Spleen (tissue), 11 donors: ENCODE measurements around the gene SLIT1. TPM values are rescaled to one million over a fixed set of nuclear protein-coding genes. Genes with fewer than 3 reads are reported as not detected.
A peak's percentile ranks its signal among the peaks of the same experiment; 100 is the strongest.

ENCODE experiments used
- DNase-seq: peaks from one replicate; pipeline ENCODE4 v3.0.0-alpha.2; 2020
- H3K27ac ChIP-seq, 8 donors: fragments of 200-600 bp; sonication (generic) in 7 of 8; 1 replicate in 4 of 8; 2 replicates in 4 of 8; pipeline versions ENCODE4 v1.5.0 to v1.8.0; 2016 to 2021; ENCODE audit warnings: inconsistent platforms in 4 of 8, mild to moderate bottlenecking in 4 of 8, moderate library complexity in 1 of 8
- H3K27me3 ChIP-seq, 7 donors: fragments of 200-600 bp; sonication (generic) in 6 of 7; replicated peaks in 1 of 7; 1 replicate in 4 of 7; 2 replicates in 3 of 7; pipeline versions ENCODE4 v1.5.0 to v1.8.0; 2016 to 2021; ENCODE audit warnings: inconsistent platforms in 3 of 7, mild to moderate bottlenecking in 1 of 7
- H3K36me3 ChIP-seq, 6 donors: fragments of 200-600 bp; sonication (generic) in 5 of 6; 1 replicate in 4 of 6; 2 replicates in 2 of 6; pipeline versions ENCODE4 v1.5.0 to v1.8.0; 2016 to 2021; ENCODE audit warnings: inconsistent platforms in 2 of 6
- H3K4me1 ChIP-seq, 6 donors: fragments of 200-600 bp; sonication (generic) in 5 of 6; 1 replicate in 3 of 6; 2 replicates in 3 of 6; pipeline versions ENCODE4 v1.5.0 to v1.8.0; 2016 to 2021; ENCODE audit warnings: inconsistent platforms in 3 of 6
- H3K4me3 ChIP-seq, 8 donors: fragments of 200-600 bp; sonication (generic) in 7 of 8; 1 replicate in 4 of 8; 2 replicates in 4 of 8; pipeline versions ENCODE4 v1.5.0 to v1.8.0; 2016 to 2021; ENCODE audit warnings: inconsistent platforms in 4 of 8, mild to moderate bottlenecking in 4 of 8, moderate library complexity in 2 of 8
- H3K9me3 ChIP-seq, 8 donors: fragments of 200-600 bp; sonication (generic) in 7 of 8; 1 replicate in 4 of 8; 2 replicates in 4 of 8; pipeline versions ENCODE4 v1.5.0 to v1.8.0; 2016 to 2021; ENCODE audit warnings: inconsistent platforms in 4 of 8
- POLR2A ChIP-seq, 3 donors: fragments of 450-650 bp; IDR thresholded peaks; one replicate each; pipeline ENCODE4 v1.5.1; 2017; ENCODE audit warnings: antibody characterized with exemption in 3 of 3, mild to moderate bottlenecking in 1 of 3
- POLR2AphosphoS5 ChIP-seq, 3 donors: sonication (generic); formaldehyde crosslinking; IDR thresholded peaks; one replicate each; pipeline ENCODE4 v1.5.1; 2017; ENCODE audit warnings: antibody characterized with exemption in 3 of 3
- WGBS, 5 donors: extraction: QIAGEN DNeasy Blood & Tissue Kit in 3 of 5; methylation state at CpG; one replicate each; pipeline versions ENCODE4 v1.1.5 to v1.1.7; 2013 to 2018; 5-methylcytosine and 5-hydroxymethylcytosine counted together
- intact Hi-C: fragments of 100-400 bp; cut with DNase I; formaldehyde crosslinking; loops from one replicate; pipeline ENCODE4 v1.15.0; 2023; ENCODE audit warnings: low total_unique reads
- polyA plus RNA-seq, 3 donors: library from polyadenylated mRNA; stranded (reverse); fragments of 200-250 nt; gene quantifications; one replicate each; pipeline ENCODE4 v1.2.1, GENCODE V29; 2013
- total RNA-seq, 7 donors: library from RNA; depleted of rRNA in 3 of 7; stranded (reverse); fragments of >200 nt in 3 of 7; fragmentation: NEBNext Ultra II Directional in 4 of 7; extraction: Animal tissue kit (Norgen Biotek cat#: 25700) in 4 of 7; gene quantifications; one replicate each; pipeline versions ENCODE4 v1.1.0 to v1.2.1, GENCODE V29; 2016 to 2021
- TF ChIP-seq, protein P1 (sequence below), 11 experiments: fragments of 200-600 bp in 7 of 11; fragments of 450-650 bp in 4 of 11; sonication (generic) in 4 of 11; IDR thresholded peaks in 8 of 11; conservative IDR thresholded peaks in 3 of 11; 1 replicate in 7 of 11; 2 replicates in 4 of 11; pipeline versions ENCODE4 v1.4.0 to v1.8.0; 2016 to 2021; ENCODE audit warnings: antibody characterized with exemption in 11 of 11, inconsistent platforms in 4 of 11, mild to moderate bottlenecking in 1 of 11
- donor health status: healthy with polysubstance abuse.
- donor health status: DM: no; HTN: no; CAD: no; lungs with moderate emphysema.
- donor health status: DM: no; HTN: no; CAD: no.
- donor health status: Bipolar disorder and iron deficiency.
- donor health status: healthy.
- donor health status: DM: no; HTN: no; CAD: no.
- donor health status: DM: yes; HTN: yes; CAD: no.

SLIT1 gene
- total and polyA plus RNA-seq, 10 donors = 0.11 to 0.82 (median 0.52) TPM

DNA sequence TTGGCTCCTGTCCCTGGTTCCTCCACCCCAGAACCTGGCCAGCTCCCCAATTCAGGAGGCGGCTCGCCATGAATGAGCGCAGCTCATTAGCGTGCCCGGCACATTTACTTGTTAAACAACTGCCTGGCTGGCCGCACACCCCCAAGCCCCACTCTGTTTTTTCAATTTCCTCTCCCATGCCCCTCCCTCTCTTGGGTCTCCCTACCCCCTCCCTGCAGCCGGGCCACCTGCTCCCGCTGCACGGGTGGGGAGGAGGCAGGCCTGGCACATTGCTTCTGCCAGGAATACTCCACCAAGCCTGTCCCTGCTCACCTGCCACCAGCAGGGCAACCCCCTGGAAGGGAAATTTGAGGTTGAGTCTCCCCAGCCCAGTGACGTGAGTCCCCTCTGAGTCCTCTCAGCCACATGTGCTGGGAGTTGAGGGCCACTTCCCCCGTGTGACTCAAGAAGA is 2.5 kb upstream of the SLIT1 start:
- TF ChIP-seq POLR2A (IDR thresholded peaks at IDR 0.05) = no peak
- TF ChIP-seq, protein P1, sequence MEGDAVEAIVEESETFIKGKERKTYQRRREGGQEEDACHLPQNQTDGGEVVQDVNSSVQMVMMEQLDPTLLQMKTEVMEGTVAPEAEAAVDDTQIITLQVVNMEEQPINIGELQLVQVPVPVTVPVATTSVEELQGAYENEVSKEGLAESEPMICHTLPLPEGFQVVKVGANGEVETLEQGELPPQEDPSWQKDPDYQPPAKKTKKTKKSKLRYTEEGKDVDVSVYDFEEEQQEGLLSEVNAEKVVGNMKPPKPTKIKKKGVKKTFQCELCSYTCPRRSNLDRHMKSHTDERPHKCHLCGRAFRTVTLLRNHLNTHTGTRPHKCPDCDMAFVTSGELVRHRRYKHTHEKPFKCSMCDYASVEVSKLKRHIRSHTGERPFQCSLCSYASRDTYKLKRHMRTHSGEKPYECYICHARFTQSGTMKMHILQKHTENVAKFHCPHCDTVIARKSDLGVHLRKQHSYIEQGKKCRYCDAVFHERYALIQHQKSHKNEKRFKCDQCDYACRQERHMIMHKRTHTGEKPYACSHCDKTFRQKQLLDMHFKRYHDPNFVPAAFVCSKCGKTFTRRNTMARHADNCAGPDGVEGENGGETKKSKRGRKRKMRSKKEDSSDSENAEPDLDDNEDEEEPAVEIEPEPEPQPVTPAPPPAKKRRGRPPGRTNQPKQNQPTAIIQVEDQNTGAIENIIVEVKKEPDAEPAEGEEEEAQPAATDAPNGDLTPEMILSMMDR (IDR thresholded peaks at IDR 0.05 in 8 of 11, conservative IDR thresholded peaks at IDR 0.05 in 3 of 11) = no peak
- no peak for TF ChIP-seq POLR2AphosphoS5 (IDR thresholded peaks at IDR 0.05)
- peaks cover 0 to 71% (median 29%) of the 10 kb centered on the region in 7 donors for H3K27me3 ChIP-seq
- H3K9me3 ChIP-seq = no peaks in the 10 kb centered on the region
- intact Hi-C loops = no loop called here
- 42 to 64% (median 60%) methylated on average over 11 of the region's 11 CpGs for WGBS, 5 donors
- no peak overlapping the region for H3K4me3 ChIP-seq
- no peak overlapping the region for H3K27ac ChIP-seq
- H3K4me1 ChIP-seq = peaks cover 6 to 17% (median 12%) of the 10 kb centered on the region in 6 donors
- H3K36me3 ChIP-seq = no peaks in the 10 kb centered on the region
- peak; percentile 57 for DNase-seq

DNA sequence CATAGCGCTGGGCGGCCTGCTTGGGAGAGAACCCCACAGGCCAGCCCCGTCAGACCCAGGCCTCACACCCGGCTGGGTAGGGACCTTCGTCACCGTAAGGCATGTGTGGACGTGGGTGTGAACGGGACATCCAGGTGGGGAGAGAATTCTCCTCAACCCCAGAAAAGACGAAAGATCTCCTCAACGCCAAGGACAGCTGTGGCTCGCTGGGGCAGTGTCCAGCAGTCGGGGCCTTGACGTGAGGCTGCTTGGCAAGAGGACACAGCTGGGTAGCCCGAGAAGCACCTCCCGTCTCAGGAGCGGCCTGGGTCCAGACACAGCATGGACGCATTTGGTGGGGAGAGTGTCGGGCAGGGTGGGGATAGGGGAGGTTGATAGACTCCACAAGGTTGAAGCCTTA is 1.2 kb upstream of the SLIT1 start:
- no peak overlapping the region for H3K4me3 ChIP-seq
- no peak overlapping the region for H3K27ac ChIP-seq
- WGBS, 5 donors = 85 to 92% (median 86%) methylated on average over 15 to 18 of the region's 18 CpGs
- H3K27me3 ChIP-seq = peaks cover 0 to 77% (median 34%) of the 10 kb centered on the region in 7 donors
- H3K4me1 ChIP-seq = peaks cover 6 to 17% (median 12%) of the 10 kb centered on the region in 6 donors
- peak; percentile 50 for DNase-seq
- TF ChIP-seq POLR2A (IDR thresholded peaks at IDR 0.05) = no peak
- TF ChIP-seq, protein P1 (IDR thresholded peaks at IDR 0.05 in 8 of 11, conservative IDR thresholded peaks at IDR 0.05 in 3 of 11) = no peak
- no peak for TF ChIP-seq POLR2AphosphoS5 (IDR thresholded peaks at IDR 0.05)
- intact Hi-C loops = no loop called here
- H3K36me3 ChIP-seq = no peaks in the 10 kb centered on the region
- H3K9me3 ChIP-seq = no peaks in the 10 kb centered on the region

DNA sequence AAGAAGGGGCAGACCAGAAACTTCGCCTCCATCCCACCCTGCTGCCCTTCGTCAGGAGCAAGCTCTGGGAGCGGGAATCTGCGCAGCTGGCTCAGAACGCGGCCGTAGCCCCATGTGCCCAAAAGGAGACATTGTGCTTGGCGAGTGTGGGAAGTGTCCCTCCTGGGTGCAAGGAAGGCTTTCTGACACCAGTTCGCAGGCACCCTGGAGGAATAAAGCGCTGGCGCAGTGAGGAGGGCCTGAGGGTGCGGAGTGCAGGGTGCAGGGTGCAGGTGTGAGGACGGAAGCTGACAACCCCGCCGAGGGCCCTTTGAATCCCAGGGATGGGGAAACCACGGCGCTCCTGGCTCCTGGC is 811 bp downstream of the SLIT1 start:
- Histone ChIP-seq H3K4me3 (peak overlapping the region in 2 of 8 donors; percentile 5 to 59), H3K36me3 (no peaks in the 10 kb centered on the region), H3K27me3 (peaks cover 0 to 85% (median 34%) of the 10 kb centered on the region in 7 donors), H3K9me3 (no peaks in the 10 kb centered on the region), H3K27ac (no peak overlapping the region), H3K4me1 (peaks cover 6 to 17% (median 12%) of the 10 kb centered on the region in 6 donors)
- intact Hi-C loops = no loop called here
- 14 to 26% (median 21%) methylated on average over 13 to 17 of the region's 17 CpGs for WGBS, 5 donors
- TF ChIP-seq POLR2A (IDR thresholded peaks at IDR 0.05) (no peak), POLR2AphosphoS5 (IDR thresholded peaks at IDR 0.05) (no peak)
- TF ChIP-seq, protein P1 (IDR thresholded peaks at IDR 0.05 in 8 of 11, conservative IDR thresholded peaks at IDR 0.05 in 3 of 11) = no peak
- peak; percentile 52 for DNase-seq

DNA sequence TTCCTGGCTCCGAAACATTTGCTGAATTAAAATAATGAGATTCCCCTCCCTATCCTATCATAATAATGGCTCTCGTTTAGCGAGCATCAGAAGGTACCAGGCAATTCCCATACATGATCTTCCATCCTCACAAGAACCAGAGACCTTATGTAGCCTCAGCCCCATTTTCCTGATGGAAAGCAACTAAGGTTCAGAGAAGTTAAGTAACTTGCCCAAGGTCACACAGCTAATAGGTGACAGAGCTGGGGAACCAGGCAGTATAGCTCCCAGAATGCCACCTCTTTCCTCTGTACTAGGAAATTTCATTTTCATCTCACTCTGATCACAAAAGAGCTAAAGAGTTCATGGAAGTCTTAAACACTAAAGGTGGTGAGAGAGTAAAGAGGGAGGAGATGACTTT is 2.4 kb downstream of the SLIT1 start:
- DNase-seq = no peak
- peaks cover 6 to 17% (median 12%) of the 10 kb centered on the region in 6 donors for H3K4me1 ChIP-seq
- no peak overlapping the region for H3K4me3 ChIP-seq
- intact Hi-C loops = no loop called here
- peaks cover 0 to 92% (median 39%) of the 10 kb centered on the region in 7 donors for H3K27me3 ChIP-seq
- no peaks in the 10 kb centered on the region for H3K36me3 ChIP-seq
- TF ChIP-seq POLR2AphosphoS5 (IDR thresholded peaks at IDR 0.05) = no peak
- TF ChIP-seq, protein P1 (IDR thresholded peaks at IDR 0.05 in 8 of 11, conservative IDR thresholded peaks at IDR 0.05 in 3 of 11) = no peak
- no peak for TF ChIP-seq POLR2A (IDR thresholded peaks at IDR 0.05)
- 81 to 92% (median 91%) methylated on average over 3 of the region's 3 CpGs for WGBS, 5 donors
- no peak overlapping the region for H3K27ac ChIP-seq
- H3K9me3 ChIP-seq = no peaks in the 10 kb centered on the region
